ENCODE data around the gene OR13F1.

DNA sequence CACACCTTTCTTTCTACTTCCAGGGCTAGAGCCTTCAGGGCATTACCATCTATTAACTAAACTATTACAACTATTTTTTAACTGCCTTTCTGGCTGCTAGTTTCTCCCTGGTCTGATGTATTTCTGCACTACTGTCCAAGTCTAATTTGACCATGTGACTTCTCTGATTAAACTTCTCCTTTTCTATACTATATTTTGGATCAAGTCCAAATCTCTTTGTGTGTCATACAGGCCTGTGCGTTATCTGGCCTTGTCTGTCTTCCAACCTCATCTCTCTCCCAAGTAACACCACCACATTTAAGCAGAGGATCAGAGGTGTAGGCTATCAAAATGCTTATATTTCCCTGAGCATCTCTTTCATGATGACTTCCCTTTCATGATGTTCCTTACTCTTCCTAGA is 47.2 kb upstream of the OR13F1 start:
- TF ChIP-seq, protein P1, sequence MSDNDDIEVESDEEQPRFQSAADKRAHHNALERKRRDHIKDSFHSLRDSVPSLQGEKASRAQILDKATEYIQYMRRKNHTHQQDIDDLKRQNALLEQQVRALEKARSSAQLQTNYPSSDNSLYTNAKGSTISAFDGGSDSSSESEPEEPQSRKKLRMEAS (IDR thresholded peaks at IDR 0.05), result no peak
- TF ChIP-seq, protein P2, sequence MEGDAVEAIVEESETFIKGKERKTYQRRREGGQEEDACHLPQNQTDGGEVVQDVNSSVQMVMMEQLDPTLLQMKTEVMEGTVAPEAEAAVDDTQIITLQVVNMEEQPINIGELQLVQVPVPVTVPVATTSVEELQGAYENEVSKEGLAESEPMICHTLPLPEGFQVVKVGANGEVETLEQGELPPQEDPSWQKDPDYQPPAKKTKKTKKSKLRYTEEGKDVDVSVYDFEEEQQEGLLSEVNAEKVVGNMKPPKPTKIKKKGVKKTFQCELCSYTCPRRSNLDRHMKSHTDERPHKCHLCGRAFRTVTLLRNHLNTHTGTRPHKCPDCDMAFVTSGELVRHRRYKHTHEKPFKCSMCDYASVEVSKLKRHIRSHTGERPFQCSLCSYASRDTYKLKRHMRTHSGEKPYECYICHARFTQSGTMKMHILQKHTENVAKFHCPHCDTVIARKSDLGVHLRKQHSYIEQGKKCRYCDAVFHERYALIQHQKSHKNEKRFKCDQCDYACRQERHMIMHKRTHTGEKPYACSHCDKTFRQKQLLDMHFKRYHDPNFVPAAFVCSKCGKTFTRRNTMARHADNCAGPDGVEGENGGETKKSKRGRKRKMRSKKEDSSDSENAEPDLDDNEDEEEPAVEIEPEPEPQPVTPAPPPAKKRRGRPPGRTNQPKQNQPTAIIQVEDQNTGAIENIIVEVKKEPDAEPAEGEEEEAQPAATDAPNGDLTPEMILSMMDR (IDR thresholded peaks at IDR 0.05; ENCODE audit: low read depth, low read length, missing input control), result no peak
- TF ChIP-seq, protein P3, sequence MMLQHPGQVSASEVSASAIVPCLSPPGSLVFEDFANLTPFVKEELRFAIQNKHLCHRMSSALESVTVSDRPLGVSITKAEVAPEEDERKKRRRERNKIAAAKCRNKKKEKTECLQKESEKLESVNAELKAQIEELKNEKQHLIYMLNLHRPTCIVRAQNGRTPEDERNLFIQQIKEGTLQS (IDR thresholded peaks at IDR 0.05), result no peak
- TF ChIP-seq, protein P4, sequence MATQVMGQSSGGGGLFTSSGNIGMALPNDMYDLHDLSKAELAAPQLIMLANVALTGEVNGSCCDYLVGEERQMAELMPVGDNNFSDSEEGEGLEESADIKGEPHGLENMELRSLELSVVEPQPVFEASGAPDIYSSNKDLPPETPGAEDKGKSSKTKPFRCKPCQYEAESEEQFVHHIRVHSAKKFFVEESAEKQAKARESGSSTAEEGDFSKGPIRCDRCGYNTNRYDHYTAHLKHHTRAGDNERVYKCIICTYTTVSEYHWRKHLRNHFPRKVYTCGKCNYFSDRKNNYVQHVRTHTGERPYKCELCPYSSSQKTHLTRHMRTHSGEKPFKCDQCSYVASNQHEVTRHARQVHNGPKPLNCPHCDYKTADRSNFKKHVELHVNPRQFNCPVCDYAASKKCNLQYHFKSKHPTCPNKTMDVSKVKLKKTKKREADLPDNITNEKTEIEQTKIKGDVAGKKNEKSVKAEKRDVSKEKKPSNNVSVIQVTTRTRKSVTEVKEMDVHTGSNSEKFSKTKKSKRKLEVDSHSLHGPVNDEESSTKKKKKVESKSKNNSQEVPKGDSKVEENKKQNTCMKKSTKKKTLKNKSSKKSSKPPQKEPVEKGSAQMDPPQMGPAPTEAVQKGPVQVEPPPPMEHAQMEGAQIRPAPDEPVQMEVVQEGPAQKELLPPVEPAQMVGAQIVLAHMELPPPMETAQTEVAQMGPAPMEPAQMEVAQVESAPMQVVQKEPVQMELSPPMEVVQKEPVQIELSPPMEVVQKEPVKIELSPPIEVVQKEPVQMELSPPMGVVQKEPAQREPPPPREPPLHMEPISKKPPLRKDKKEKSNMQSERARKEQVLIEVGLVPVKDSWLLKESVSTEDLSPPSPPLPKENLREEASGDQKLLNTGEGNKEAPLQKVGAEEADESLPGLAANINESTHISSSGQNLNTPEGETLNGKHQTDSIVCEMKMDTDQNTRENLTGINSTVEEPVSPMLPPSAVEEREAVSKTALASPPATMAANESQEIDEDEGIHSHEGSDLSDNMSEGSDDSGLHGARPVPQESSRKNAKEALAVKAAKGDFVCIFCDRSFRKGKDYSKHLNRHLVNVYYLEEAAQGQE (IDR thresholded peaks at IDR 0.05), result no peak
- TF ChIP-seq EGR1 (IDR thresholded peaks at IDR 0.05; ENCODE audit: low read depth in 2 of 2), result no peak
- no peak for TF ChIP-seq YY1 (IDR thresholded peaks at IDR 0.05)
- TF ChIP-seq RAD21 (IDR thresholded peaks at IDR 0.05), result no peak

All from liver (tissue), 3 donors.